GM23338 (cell line): ENCODE measurements around the gene PPP2R2B. TPM values are rescaled to one million over a fixed set of nuclear protein-coding genes. Genes with fewer than 3 reads are reported as not detected.

Experiments
- ATAC-seq: fragments of 200-7000 bp; cut with Tn5 transposase; 3 replicates; pipeline ENCODE4 v1.9.1; 2020
- DNase-seq: peaks from one replicate; pipeline ENCODE4 v3.0.0-alpha.2; 2015; ENCODE audit warnings: low spot score
- H2AFZ ChIP-seq: fragments of 200-600 bp; sonication (generic); 2 replicates; pipeline ENCODE4 v1.8.0; 2016; ENCODE audit warnings: antibody characterized with exemption, mild to moderate bottlenecking, moderate library complexity
- H3F3A ChIP-seq: fragments of 200-600 bp; sonication (generic); replicated peaks from 2 replicates; pipeline ENCODE4 v1.8.0; 2017; ENCODE audit warnings: antibody characterized with exemption, mixed run types, low read depth
- H3K27ac ChIP-seq: fragments of 200-600 bp; sonication (generic); 2 replicates; pipeline ENCODE4 v1.6.1; 2016; ENCODE audit warnings: low read depth
- H3K27me3 ChIP-seq: fragments of 200-600 bp; sonication (generic); 2 replicates; pipeline ENCODE4 v1.8.0; 2016; ENCODE audit warnings: mild to moderate bottlenecking, mixed run types, moderate library complexity; ENCODE audit not compliant: insufficient read depth
- H3K36me3 ChIP-seq: fragments of 200-600 bp; sonication (generic); 2 replicates; pipeline ENCODE4 v1.8.0; 2016; ENCODE audit warnings: mild to moderate bottlenecking; ENCODE audit not compliant: insufficient read depth
- H3K4me1 ChIP-seq: fragments of 200-600 bp; sonication (generic); 2 replicates; pipeline ENCODE4 v1.8.0; 2016; ENCODE audit warnings: mild to moderate bottlenecking, moderate library complexity; ENCODE audit not compliant: insufficient read depth
- H3K4me2 ChIP-seq: fragments of 200-600 bp; sonication (generic); 2 replicates; pipeline ENCODE4 v1.7.1; 2017; ENCODE audit warnings: mixed run types
- H3K4me3 ChIP-seq: fragments of 200-600 bp; sonication (generic); 2 replicates; pipeline ENCODE4 v1.6.1; 2016; ENCODE audit warnings: mixed run types
- H3K79me2 ChIP-seq: fragments of 200-600 bp; sonication (generic); replicated peaks from 2 replicates; pipeline ENCODE4 v1.8.0; 2017; ENCODE audit warnings: mild to moderate bottlenecking; ENCODE audit not compliant: insufficient read depth
- H3K9me2 ChIP-seq: fragments of 200-600 bp; sonication (generic); 2 replicates; pipeline ENCODE4 v1.8.0; 2017; ENCODE audit not compliant: insufficient read depth
- H4K20me1 ChIP-seq: fragments of 200-600 bp; sonication (generic); replicated peaks from 2 replicates; pipeline ENCODE4 v1.8.0; 2017; ENCODE audit warnings: mild to moderate bottlenecking; ENCODE audit not compliant: insufficient read depth
- H3K27ac Mint-ChIP-seq: 2 replicates; pipeline ENCODE4 v1.8.0; 2020; ENCODE audit warnings: inconsistent platforms, mild to moderate bottlenecking, moderate library complexity, mixed read lengths
- H3K27me3 Mint-ChIP-seq: 3 replicates; pipeline ENCODE4 v1.8.0; 2022; ENCODE audit warnings: low read depth, mild to moderate bottlenecking, moderate library complexity, mixed read lengths, inconsistent platforms; ENCODE audit not compliant: insufficient read depth, poor library complexity
- H3K36me3 Mint-ChIP-seq: 3 replicates; pipeline ENCODE4 v1.8.0; 2021; ENCODE audit warnings: low read depth, mild to moderate bottlenecking, inconsistent platforms, moderate library complexity, mixed read lengths
- H3K4me1 Mint-ChIP-seq: 3 replicates; pipeline ENCODE4 v1.8.0; 2020; ENCODE audit warnings: mild to moderate bottlenecking, inconsistent platforms, mixed read lengths
- H3K4me3 Mint-ChIP-seq: 3 replicates; pipeline ENCODE4 v1.8.0; 2021; ENCODE audit warnings: moderate library complexity, mild to moderate bottlenecking, inconsistent platforms, mixed read lengths
- H3K9me3 Mint-ChIP-seq: 3 replicates; pipeline ENCODE4 v1.8.0; 2020; ENCODE audit warnings: moderate library complexity, mild to moderate bottlenecking, inconsistent platforms, mixed read lengths
- CREB1 ChIP-seq: fragments of 250-450 bp; sonication (Bioruptor Pico); IDR thresholded peaks from 2 replicates; pipeline ENCODE4 v1.5.0; 2020; ENCODE audit warnings: low read depth, mild to moderate bottlenecking, moderate library complexity
- CTCF ChIP-seq, 2 experiments: fragments of 200-600 bp in 1 of 2; sonication (generic) in 1 of 2; conservative IDR thresholded peaks; 2 replicates each; pipeline versions ENCODE4 v1.5.1 to v1.6.1; 2016 to 2017; ENCODE audit warnings: antibody characterized with exemption in 2 of 2, low read depth in 2 of 2, mild to moderate bottlenecking in 2 of 2, moderate library complexity in 1 of 2
- ETS1 ChIP-seq: IDR thresholded peaks from 2 replicates; pipeline ENCODE4 v1.6.1; 2016; ENCODE audit warnings: antibody characterized with exemption
- EZH2 ChIP-seq: fragments of 200-600 bp; sonication (generic); IDR thresholded peaks from one replicate; pipeline ENCODE4 v1.8.0; 2017; ENCODE audit warnings: antibody characterized with exemption, mild to moderate bottlenecking, low read depth; ENCODE audit not compliant: unreplicated experiment
- EZH2phosphoT487 ChIP-seq: fragments of 200-600 bp; sonication (generic); IDR thresholded peaks from one replicate; pipeline ENCODE4 v1.8.1; 2018; ENCODE audit warnings: antibody characterized with exemption; ENCODE audit not compliant: unreplicated experiment
- JUNB ChIP-seq: IDR thresholded peaks from one replicate; pipeline ENCODE4 v1.6.1; 2016; ENCODE audit warnings: antibody characterized with exemption; ENCODE audit not compliant: unreplicated experiment
- NANOG ChIP-seq: IDR thresholded peaks from 2 replicates; pipeline ENCODE4 v1.6.1; 2016; ENCODE audit warnings: antibody characterized with exemption, borderline replicate concordance
- POLR2AphosphoS5 ChIP-seq: IDR thresholded peaks from 2 replicates; pipeline ENCODE4 v1.6.1; 2016; ENCODE audit warnings: antibody characterized with exemption, low read depth
- REST ChIP-seq: IDR thresholded peaks from one replicate; pipeline ENCODE4 v1.6.1; 2018; ENCODE audit warnings: antibody characterized with exemption; ENCODE audit not compliant: unreplicated experiment
- STAT1 ChIP-seq: IDR thresholded peaks from one replicate; pipeline ENCODE4 v1.6.1; 2016; ENCODE audit warnings: antibody characterized with exemption; ENCODE audit not compliant: unreplicated experiment
- ZNF114 ChIP-seq: fragments of 250-450 bp; sonication (Bioruptor Pico); IDR thresholded peaks from 2 replicates; pipeline ENCODE4 v1.5.0; 2020; ENCODE audit warnings: mild to moderate bottlenecking, moderate library complexity
- ZNF331 ChIP-seq: fragments of 250-450 bp; sonication (Bioruptor Pico); IDR thresholded peaks from 2 replicates; pipeline ENCODE4 v1.5.0; 2020; ENCODE audit warnings: low read depth, mild to moderate bottlenecking, moderate library complexity
- ZNF462 ChIP-seq: fragments of 250-450 bp; sonication (Bioruptor Pico); IDR thresholded peaks from 2 replicates; pipeline ENCODE4 v1.5.0; 2020; ENCODE audit warnings: mild to moderate bottlenecking, moderate library complexity
- polyA plus RNA-seq: library from polyadenylated mRNA; unstranded; fragments of >200 nt; fragmentation: Nextera tagmentation; extraction: Ambion mirVana; gene quantifications from 2 replicates; pipeline ENCODE4 v1.2.1, GENCODE V29; 2016
- total RNA-seq: library from RNA; depleted of rRNA; stranded (reverse); fragments of >200 nt; shearing (Covaris generic); gene quantifications from 2 replicates; pipeline ENCODE4 v1.2.3, GENCODE V29; 2014

PPP2R2B gene
- total and polyA plus RNA-seq, 2 experiments from 2014 or later, result 21.3 to 33.9 TPM

- DNase-seq, result no peak
- no peak overlapping the region for H3K4me3 ChIP-seq
- H3K4me3 Mint-ChIP-seq, result no peak overlapping the region
These were observed 50.7 kb downstream of the PPP2R2B start for GRCh38 chr5:146827901-146828300.

More at GRCh38 chr5:146827901-146828300, 50.7 kb downstream of the PPP2R2B start:
- no peaks in the 10 kb centered on the region for H3K79me2 ChIP-seq
- no peak overlapping the region for H2AFZ ChIP-seq
- H3K27ac ChIP-seq, result no peak overlapping the region
- no peak overlapping the region for H3K4me2 ChIP-seq
- H3F3A ChIP-seq, result no peaks in the 10 kb centered on the region
- Mint-ChIP-seq H3K27me3 (no peaks in the 10 kb centered on the region), H3K27ac (no peak overlapping the region), H3K4me1 (peaks cover 15% of the 10 kb centered on the region), H3K9me3 (no peaks in the 10 kb centered on the region), H3K36me3 (no peaks in the 10 kb centered on the region)
- no peaks in the 10 kb centered on the region for H3K9me2 ChIP-seq
- TF ChIP-seq ZNF114 (CRISPR knock-in tag), result no peak
- TF ChIP-seq ZNF462 (CRISPR knock-in tag), result no peak
- TF ChIP-seq EZH2, result no peak
- TF ChIP-seq CREB1 (CRISPR knock-in tag), result no peak
- TF ChIP-seq REST, result no peak
- no peak for TF ChIP-seq POLR2AphosphoS5
- no peak for TF ChIP-seq EZH2phosphoT487
- TF ChIP-seq CTCF (conservative IDR thresholded peaks at IDR 0.05; ENCODE audit: low read depth in 2 of 2), result no peak
- no peak for TF ChIP-seq ZNF331 (CRISPR knock-in tag)
- TF ChIP-seq NANOG, result no peak
- no peak for TF ChIP-seq JUNB
- no peak for TF ChIP-seq STAT1
- TF ChIP-seq ETS1, result no peak
- ATAC-seq, result no peak
- no peaks in the 10 kb centered on the region for H3K36me3 ChIP-seq
- H4K20me1 ChIP-seq, result 0 out of 2 replicates have a peak, but pooled peaks cover 3% of the 10 kb centered on the region
- H3K27me3 ChIP-seq, result no peaks in the 10 kb centered on the region
- H3K4me1 ChIP-seq, result peaks cover 8% of the 10 kb centered on the region; the same call in 1 of the 2 replicates
